Effector CD4-positive, alpha-beta T cell (primary cell): ENCODE results near the gene SYNRG.
"Not testable (repeated sequence)": the region's sequence is repeated elsewhere in the genome, so short reads cannot be mapped to it uniquely, and the experiment has no call there.

Experiments used
- DNase-seq: peaks from one replicate; pipeline ENCODE4 v3.0.0-alpha.2; 2020

Gene SYNRG

DNA sequence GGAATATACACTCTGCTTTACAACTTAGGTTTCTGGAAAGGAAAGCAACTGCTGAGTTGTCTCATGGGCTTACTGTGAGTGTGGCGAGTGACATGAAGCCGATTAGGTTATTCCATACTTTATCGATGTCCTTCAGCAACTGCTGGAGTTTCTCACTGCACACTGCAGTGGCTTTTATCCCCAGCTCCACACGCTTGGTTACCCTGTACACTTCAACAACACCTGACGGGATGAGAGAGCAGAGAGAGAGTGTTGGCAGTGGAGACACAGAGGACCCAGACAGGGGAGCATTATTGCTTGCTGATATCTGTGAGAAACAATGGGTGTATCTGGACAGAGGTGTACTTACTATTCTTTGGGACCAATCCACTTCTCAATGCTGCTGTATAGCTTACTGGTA, 73.3 kb downstream of the SYNRG start:
- DNase-seq, result no peak

DNA sequence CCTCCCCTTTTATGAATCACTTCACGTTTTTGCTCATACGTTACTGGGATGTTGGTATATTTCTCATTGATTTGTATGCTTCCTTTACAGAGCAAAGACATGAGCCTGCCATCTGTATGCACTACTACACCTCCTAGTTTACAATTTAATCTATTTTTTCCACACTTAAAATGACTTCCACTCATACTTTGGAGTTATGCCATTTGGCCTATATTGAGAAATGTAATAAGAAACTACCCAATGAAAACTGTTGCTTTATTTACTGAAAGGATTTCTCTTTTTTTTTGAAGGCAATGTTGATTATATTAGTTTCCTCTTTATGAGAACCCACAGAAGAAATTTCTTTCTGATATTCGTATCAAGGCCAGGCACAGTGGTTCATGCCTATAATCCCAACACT, 76.5 kb downstream of the SYNRG start:
- no peak for DNase-seq

DNA sequence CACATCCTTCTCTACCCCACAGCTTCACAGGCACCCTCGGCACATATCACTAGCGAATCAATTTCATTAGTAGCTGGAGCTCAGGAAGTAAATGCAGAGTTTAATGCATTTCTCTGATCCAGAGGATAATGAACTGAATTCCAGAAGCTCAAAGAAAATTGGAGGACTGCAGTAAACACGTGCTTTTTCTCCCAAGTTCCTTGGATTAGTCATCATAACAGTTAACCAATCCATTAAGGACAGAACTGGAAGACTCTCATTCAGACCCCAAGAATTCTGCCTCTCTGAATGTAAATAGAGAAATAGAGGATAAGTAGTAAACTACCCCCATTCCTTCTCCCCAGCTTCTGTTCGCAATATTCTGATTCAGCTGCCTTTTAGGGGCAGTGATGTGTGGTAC, 78.8 kb downstream of the SYNRG start:
- no peak for DNase-seq

DNA sequence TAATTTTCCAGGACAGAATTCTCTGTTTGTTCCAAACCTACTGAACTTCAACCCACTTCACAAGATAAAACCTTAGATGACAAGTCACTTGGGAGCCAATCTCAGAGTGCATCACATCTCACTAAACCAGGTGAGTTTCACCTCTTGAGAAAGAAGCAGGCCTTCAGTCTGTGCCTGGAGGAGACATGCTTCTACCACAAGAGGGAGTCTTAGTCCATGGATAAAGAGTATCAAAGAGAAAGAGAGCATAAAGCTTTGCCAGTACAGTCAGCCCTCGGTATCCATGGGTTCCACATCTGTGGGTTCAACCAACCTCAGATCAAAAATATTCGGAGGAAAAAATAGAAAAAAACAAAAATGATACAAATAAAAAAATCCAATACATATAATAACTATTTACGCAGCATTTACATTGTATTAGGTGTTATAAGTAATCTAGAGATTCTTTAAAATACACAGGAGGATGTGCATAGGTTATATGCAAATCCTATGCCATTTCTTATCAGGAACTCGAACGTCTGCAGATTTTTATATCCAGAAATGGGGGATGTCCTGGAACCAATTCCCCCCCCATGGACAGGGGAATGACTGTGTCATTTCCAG, 81.9 kb downstream of the SYNRG start:
- DNase-seq, result no peak

DNA sequence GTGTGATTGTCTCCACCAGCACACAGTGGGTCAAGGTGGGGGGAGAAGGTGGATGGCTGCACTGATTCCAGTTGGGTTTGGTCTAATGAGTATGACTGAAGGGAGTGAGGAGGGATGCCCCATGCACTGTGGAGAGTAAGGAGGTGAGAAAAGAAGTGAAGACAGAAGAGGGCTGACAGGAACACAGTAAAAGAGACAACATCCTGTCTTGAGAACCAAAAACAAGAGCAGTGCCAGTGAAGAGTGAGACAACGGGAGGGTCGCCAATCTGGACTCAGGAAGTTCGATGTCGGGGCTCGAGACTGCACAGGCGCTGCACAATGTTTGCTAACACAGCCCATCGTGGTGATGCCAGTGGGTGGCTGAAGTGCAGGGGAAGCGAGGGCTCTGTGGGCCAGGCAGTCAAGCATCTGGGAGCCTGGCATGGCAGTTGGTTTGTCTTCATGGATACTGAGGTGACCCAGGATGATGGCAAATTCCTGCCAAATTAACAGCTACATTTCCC, 85.5 kb downstream of the SYNRG start:
- DNase-seq, result no peak

DNA sequence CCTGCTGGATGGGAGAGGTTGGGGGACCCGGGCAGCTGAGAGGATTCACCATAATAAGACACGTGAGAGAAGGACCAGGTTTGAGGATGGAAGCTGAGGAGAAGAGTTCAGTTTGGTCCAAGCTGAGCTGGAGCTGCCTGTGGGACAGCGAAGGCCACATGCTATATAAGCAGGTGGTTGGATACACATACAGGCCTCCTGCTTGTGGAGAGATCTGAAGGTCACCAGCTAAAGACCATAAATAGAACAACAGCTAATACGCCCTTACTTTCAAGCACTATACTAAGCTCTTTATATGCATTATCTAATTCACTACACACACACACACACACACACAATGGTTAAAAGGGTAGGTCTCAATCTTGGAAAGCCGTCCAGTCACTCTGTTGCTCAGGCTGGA, 87.4 kb downstream of the SYNRG start:
- DNase-seq, result no peak

DNA sequence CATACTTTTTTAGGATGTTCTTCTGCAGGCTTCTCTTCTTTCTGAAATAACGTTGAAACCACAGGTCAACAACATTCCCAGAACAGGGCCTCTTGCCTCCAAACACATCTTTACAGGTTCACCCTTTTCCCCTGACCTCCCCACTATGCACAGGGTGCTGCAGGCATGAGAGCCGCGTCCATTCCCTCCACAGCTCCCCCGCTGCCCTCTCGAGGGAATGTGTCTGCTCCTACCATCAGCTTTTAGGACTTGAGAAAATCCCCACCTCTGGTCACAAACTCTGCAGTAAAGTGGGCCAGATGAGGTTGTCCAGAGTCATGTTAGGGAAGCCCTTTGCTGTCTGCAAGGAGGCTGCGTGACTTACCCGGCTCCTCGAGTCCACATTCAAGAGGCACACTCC, 89.0 kb downstream of the SYNRG start:
- no peak for DNase-seq

DNA sequence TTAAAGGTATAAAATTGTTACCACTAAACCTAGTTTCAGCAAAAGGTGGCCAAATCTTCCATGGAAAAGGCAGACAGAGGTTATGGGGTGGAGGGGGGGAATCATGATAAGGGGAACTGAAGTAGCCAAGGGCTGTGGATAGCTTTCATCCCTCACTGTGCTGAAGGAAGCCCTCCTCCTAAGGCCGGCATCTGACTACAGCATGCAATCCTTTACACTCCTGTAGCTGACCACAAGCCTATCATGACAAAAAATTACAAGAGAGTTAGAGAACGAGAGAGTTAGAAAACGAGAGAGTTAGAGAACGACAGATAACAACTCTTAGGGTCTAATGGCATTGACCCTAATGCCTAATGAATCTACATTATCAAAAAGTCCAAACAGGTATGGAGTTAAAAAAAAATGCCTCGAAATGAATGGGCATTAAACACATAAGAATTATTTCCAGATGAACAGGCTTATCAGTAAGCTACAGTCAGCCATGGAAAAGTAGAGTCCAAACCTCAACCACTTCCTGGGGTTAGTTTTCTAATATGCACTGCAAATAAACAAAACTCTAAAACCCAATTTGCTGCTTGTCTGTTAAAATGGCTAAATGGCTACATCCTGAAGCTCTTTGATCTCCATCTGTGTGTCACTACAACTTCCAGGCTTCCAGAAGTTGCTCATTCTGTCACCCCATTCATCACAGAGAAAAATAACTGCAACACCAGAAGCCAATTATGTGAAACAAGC, 89.8 kb downstream of the SYNRG start:
- DNase-seq, result no peak

DNA sequence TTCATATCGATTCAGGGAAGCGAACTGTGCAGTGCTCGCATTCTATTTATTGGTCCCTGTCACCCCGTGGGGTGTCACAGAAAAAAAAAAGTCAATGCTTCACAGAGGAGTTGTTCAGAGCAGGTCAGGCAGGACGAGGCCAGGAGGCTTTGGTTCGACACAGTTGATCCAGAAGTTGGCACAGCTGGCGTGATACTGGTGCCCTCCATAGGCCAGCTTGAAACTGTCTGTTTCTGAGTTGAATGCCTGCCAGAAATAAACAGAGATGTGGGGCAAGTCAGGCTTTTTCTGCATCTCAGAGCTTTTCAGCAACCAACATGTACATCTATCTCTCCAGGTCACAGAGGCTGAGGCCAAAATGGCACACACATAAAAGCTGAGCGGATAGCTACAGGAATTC, 90.4 kb downstream of the SYNRG start:
- no peak for DNase-seq

DNA sequence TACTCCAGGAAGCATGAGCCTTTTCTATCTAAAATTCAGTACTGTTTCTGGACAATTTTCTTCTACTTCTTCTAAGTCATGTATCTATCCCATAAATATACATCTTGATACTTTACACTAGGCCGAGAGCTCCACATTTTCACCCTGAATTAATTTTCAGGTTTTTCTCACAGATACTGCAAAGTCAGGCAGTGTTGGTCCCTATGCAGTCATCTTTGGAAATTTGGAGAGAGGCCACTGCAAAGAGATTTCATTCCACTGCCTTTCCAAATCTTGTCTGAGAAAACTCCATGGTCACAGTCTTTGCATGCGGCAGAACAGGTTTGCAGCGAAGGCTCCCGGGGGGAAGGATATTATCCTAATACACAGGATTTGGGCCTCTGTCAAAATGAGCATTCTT, 91.3 kb downstream of the SYNRG start:
- no peak for DNase-seq

DNA sequence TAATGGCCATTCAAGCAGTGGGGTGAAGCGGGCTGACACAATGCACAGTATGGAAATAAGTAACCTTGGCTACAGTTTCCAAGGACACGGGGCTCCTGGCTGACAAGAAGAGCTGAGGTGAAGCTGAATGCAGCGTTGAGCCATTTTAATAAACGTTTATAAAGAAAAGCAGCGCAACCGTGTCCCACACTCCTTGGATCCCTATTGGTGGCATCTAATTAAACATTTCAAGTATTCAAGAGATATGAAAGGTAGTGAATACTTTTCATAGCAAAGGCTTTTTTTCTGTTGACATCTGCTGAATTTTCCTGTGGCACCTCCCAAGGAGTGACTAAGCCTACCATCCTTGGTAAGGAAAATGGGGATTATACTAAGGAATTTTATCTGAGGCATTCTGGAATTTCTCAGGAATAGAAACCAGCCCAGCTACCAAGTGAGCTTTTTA, 93.1 kb downstream of the SYNRG start:
- DNase-seq, result no peak

DNA sequence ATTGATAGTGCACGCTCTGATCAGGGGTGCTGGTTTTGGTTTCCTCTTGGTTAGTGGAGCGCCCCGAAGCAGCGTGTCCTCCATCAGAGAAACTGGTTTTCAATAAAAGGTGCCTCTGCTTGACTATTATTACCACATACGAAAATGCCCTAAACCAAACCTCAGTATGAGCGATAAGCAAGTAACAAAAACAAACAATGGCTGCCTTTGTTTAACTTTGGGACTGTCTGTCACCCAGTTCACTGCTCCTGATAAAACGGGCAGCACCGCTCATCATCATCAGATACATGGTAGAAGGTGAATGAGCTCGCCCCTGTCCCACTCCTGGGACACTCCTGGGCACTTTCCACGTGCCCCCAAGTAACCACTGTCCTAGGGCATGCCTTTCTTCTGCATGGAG, 95.5 kb downstream of the SYNRG start:
- no peak for DNase-seq

DNA sequence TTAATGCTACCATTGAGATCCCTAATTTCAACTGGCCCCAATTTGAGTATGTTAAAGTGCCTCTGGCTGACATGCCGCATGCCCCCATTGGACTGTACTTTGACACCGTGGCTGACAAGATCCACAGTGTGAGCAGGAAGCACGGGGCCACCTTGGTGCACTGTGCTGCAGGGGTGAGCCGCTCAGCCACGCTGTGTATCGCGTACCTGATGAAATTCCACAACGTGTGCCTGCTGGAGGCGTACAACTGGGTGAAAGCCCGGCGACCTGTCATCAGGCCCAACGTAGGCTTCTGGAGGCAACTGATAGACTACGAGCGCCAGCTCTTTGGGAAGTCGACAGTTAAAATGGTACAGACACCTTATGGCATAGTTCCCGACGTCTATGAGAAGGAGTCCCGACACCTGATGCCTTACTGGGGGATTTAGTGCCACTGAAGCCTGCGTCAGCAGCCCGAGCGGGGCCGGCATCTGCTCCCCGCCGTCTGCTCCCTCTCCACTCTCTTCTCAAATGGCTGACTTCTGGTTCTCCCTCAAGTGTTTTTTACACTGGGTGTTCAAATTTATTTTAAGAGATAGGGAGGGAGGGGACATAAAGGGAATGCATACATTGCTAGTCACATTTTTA, 96.7 kb downstream of the SYNRG start:
- no peak for DNase-seq

DNA sequence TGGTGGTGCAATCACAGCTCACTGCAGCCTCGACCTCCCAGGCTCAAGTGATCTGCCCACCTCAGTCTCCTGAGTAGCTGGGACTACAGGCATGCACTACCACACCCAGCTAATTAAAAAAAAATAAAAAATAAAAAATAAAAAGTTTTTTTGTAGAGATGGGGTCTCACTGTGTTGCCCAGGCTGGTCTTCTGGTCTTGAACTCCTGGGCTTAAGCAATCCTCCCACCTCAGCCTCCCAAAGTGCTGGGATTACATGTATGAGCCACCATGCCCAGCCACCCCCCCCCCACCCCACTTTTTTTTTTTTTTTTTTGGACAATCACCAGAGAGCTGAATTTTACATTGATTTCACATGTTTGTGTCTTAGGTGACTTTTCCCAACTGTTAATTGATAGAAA, 97.6 kb downstream of the SYNRG start:
- not testable (repeated sequence) for DNase-seq

DNA sequence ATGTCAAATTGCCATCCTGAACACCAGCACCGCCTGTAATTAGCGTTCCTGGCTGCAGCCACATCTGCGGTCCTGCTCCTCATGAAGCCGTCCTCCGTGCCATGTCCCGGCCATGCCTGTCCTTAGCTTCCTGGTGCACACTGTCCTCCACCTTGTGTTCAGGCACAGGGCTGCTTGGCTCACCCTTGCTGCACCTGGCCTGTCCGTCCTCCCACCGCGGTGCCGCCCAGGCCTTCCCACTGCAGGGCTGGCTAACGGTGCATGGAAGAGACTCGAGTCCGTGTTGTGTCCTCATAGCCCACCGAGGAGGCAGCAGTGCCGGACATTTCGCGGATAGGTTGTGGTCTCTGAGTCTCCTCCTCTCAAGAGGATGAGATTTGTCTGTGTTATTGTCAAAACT, 99.2 kb downstream of the SYNRG start:
- no peak for DNase-seq

DNA sequence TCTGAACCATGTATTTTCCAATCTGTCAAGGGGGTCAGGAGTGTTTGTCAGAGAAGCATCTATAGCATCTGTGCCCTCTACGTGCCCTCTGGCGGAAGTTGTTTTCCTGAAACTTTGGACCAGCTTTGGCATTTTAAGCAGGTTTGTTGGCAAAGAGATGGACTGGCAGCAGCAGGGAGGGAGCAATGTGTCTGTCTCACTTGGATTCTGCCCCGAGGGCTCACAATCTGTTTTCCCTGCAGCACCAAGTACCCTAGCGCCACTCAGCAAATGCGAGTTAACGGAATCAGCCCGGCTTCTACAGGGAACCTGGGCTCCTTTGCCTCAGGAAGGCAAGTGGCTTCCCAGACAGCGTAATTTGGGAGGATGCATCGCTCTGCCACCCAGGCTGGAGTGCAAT, 102.1 kb downstream of the SYNRG start:
- DNase-seq, result no peak

DNA sequence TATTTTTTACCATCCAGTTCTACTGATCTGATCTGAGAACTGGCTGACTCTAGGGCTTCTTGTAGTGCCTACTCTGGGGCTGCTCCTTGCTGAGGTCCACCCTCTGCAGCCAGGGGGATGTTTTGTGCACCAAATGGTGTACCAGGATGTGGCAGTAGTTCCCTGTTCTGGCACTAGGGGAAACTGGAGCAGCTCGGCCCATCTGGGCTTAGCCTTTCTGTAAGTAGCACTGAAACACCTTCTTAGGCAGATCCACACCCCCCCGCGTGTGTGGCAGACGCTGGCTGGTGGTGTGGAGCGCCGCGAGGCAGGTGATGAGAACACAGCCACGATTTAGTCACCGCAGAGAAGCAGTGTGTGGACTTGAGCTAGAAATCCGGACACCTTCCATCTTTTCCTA, 102.5 kb downstream of the SYNRG start:
- DNase-seq, result no peak

DNA sequence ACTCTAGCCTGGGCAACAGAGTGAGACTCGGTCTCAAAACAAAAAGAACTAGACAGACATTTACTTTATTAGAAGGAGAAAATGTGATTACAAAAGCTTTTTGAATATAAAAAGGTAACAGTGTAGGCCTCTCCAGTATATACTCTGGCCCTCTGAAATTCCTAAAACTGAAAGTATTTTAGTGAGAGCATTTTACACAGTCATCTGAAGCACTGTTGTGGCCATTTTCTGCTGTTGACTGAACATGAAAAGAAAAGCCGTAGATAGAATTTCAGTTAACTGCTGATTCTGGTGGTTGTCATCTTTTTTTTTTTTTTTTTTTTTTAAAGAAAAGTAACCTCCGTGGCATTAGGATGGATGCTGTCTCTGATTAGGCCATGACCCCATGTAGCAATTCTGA, 103.9 kb downstream of the SYNRG start:
- DNase-seq, result no peak

DNA sequence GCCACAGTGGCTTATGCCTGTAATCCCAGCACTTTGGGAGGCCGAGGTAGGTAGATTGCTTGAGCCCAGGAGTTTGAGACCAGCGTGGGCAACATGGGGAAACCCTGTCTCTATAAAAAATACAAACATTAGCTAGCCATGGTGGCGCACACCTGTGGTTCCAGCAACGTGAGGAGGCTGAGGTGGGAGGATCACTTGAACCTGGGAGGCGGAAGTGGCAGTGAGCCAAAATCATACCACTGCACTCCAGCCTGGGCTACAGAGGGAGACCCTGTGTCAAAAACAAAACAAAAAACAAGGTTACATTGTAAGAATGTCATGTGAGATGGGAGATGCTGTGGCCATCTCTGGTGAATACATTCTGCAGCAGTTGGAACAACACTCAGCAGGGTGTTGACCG, 106.1 kb downstream of the SYNRG start:
- no peak for DNase-seq

DNA sequence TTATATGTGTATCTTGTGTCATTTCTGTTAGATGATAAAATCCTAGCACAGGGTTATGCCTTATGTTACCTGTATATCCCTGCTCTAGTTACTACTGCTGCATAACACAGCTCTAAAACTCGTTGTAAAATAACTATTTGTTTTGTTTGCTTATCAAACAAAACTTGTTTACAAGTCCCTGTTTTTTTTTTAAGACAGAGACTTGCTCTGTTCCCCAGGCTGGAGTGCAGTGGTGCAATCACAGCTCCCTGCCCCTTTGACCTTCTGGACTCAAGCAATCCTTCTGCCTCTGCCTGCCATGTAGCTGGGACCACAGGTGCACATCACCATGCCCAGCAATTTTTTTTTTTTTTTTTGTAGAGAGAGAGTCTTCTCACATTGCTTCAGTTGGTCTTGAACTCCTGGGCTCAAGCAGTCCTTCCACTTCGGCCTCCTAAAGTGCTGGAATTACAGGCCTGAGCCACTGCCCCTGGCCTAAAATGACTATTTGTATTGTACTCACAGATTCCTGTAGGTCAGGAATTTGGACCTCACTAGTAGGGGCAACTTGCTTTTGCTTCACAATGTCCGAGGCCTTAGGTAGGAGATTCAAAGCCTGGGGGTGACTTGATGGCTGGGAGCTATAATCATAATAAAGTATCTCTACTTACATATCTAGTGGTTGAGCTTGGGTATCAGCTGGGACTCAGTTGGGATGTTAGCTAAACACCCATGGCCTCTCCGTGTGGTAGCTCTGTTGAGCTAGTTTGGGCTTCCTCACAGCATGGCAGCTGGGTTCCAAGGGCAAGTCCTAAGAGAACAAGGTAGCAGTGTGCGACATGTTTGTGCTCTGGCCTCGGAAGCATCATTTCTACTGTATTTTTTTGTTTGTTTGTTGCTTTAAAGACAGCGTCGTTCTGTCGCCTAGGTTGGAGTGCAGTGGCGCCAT, 106.9 kb downstream of the SYNRG start:
- DNase-seq, result no peak

DNA sequence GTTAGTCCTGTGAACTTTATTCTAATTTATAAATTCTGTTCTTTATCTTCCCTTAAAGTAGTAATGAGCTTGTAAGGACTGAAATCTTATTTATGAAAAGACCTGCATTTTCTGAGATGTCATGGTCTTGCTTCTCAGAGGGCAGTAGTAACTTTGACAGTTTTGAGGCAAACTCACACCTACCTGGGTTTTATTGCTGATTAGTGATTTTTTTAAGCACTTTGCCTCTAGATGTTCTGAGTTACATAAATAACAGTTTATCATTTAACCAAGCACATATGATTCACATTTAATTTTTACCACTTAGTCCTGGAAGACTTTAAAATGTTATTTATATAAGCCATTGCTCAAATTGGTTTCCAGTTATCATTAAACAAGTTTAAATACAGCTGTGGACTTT, 108.8 kb downstream of the SYNRG start:
- no peak for DNase-seq

DNA sequence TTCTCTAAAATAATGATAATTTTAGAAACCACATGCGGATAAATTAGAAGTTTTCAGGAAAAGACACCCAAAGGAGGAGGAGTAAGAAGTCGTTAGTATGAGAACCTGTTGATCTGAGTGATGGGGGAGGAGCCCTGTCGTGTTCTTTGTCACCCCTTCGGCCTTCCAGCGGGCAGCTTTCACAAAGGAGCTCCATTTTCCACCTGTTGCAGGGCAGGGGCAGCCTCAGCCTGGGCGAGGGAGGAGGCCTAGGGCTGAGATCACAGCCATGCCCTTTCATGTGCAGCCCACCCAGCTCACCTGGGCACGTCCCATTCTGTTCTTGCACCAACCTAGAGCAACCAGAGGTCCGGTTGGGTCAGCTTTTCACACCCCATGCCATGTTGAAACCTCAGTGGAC, 114.2 kb downstream of the SYNRG start:
- DNase-seq, result no peak

DNA sequence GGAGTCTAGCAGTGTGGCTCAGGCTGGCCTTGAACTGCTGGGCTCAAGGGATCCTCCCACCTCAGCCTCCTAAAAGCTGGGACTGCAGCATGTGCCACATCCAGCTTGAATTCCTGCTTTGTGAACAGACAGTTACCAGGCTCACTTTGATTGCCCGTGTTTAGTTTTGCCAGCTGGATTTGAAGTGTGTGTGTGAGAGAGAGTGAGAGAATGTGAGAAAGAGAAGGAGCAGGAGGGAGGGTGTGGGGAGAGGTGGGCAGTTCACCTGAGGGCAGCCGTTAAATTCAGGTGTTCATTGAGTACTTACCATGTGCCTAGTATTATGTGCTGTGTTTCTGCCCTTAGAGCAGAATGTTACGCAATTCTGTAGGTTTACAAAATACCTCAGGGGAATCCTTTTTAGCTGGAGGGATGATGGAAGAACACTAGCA, 114.8 kb downstream of the SYNRG start:
- no peak for DNase-seq
